GM21717 (cell line): ENCODE measurements around the gene TMEM242.

Experiments
- ATAC-seq: cut with Tn5 transposase; IDR thresholded peaks from one replicate; pipeline ENCODE4 v1.9.1; 2021; ENCODE audit warnings: mild to moderate bottlenecking, moderate library complexity; ENCODE audit not compliant: unreplicated experiment

The TMEM242 gene

GRCh38 chr6:157291356-157291755 lies 32.0 kb downstream of the TMEM242 start:
- no peak for ATAC-seq

- no peak for ATAC-seq
Measured at GRCh38 chr6:157290797-157291196, 32.5 kb downstream of the TMEM242 start.

GRCh38 chr6:157289764-157290163 lies 33.6 kb downstream of the TMEM242 start:
- no peak for ATAC-seq

DNA sequence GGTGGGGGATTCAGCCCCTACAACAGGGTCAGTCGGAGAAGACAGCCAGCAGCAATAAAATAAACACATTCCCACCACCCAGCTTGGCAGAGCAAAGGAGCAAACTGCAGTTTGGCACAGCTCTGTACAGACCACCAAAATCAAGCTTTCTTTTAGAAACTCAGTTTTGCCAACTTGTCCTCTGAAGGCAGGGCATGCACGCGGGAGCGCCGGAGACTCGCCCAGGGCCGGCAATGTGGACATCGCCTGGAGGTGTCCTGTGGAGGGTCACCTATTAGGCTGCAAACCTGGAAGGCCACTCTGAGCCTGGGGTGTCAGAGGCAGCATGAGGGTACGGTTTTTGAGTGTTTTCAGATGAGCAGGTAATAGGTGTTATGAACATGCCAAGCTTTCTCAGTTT lies 34.7 kb downstream of the TMEM242 start:
- no peak for ATAC-seq

- ATAC-seq: no peak
Measured at GRCh38 chr6:157287923-157288322, 35.4 kb downstream of the TMEM242 start.

GRCh38 chr6:157287247-157287850 lies 36.0 kb downstream of the TMEM242 start:
- ATAC-seq: no peak

DNA sequence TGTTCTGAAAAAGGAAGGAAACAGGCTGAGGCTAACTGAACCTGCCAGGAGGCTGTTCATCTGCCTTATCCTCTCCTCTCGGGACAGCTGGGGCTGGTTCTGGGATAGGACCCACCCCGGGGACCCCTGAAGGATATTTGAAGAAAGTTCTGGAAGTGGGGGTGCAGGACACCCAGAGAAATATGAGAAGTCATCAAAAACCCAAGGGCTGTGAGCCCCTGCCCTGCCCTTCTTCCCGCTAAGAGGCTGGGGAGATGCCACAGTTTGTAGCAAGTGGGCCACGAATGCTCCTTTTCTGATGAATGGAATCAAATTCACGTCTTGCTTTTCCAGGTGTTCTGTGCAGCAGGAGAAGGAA lies 37.9 kb downstream of the TMEM242 start:
- no peak for ATAC-seq

DNA sequence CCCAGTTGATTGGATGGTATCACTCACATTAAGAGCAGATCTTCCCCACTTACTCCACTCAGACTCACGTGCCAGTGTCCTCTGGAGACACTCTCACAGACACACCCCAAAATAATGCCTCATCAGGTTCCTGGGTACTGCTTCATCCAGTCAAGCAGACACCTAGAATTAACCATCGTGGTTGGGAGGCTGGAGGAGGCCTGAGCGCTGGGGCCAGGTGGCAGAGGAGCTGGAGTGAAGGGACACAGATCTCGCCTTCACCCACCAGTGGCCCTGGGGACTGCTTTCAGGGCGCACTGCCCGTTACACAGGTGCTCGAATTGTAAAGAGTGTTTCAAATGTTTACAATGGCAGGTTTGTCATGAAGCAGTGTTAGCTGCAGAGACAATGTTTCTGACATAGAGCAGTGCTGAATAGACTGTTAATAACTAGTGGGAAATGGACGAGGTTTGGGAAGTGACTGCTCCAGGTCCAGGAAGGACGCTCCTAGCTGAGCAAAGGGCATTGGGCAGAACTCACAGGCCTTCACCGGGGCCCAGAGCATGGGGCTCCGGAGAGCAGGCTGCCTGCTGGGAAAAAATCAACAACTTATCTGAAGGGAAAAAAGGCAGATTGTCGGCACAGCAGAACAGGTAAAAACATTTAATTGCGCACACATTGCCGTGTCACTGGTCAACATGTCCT lies 38.4 kb downstream of the TMEM242 start:
- ATAC-seq: no peak

GRCh38 chr6:157283900-157284737 lies 39.2 kb downstream of the TMEM242 start:
- ATAC-seq: no peak

DNA sequence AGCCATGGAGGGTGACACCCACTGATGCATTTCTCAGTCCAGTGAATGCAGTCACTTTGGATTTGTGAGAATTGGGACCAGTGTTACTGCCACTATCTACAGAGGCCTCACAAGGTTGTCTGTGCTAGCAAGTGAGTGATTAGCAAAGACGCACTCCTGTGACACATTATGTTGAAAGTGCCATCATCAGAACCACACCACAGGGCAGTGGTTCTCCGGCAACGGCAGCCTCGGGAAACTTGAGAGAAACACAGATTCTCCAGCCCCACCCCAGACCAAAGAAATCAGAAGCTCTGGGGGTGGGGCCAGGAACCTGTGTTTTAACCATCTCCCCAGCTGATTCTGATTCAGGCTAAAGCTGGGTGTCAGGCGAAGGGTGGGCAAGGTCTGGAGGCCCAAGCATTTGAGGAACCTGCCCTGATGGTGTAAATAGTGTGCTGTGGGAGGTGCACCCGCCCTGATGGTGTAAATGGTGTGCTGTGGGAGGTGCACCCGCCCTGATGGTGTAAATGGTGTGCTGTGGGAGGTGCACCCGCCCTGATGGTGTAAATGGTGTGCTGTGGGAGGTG lies 39.9 kb downstream of the TMEM242 start:
- no peak for ATAC-seq

GRCh38 chr6:157282284-157282683 lies 41.0 kb downstream of the TMEM242 start:
- no peak for ATAC-seq

DNA sequence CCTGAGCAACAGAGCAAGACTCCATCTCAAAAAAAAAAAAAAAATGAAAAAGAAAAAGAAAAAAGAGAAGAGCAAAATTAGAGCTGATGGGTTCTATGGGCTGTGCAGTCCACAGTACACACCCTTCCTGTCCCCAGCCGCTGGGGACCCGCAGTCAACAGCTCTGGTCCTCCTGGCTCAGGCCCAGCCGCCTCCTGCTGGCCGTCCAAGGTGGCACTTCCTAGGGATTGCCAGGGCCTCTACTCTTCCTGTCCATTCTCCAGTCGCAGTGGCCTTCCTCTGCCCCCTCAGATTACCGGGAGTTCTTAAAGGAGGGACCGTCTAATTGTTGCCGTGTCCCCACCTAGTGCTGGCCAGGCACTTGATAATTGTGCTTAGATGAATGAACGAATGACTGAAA lies 41.7 kb downstream of the TMEM242 start:
- no peak for ATAC-seq

- no peak for ATAC-seq
Measured at GRCh38 chr6:157280947-157281346, 42.4 kb downstream of the TMEM242 start.

DNA sequence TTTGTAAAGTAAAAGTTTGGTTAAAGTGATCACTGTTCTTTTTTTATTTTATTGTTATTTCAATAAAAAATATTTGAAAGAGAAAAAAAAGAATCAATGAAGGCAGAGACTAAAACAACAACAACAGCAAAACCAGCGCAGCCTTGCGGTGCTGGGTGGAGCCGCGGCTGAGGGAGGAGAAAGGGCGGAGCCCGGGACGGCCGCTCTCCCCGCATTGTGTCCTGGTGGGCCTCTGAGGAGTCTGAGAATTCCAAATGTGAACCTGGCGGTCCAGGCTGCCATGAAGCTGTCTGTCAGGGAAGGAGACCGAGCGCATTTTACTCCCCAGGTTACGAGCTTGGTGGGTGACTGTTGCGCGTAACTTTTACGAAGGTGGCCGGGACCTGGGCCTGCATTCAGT lies 43.2 kb downstream of the TMEM242 start:
- no peak for ATAC-seq

DNA sequence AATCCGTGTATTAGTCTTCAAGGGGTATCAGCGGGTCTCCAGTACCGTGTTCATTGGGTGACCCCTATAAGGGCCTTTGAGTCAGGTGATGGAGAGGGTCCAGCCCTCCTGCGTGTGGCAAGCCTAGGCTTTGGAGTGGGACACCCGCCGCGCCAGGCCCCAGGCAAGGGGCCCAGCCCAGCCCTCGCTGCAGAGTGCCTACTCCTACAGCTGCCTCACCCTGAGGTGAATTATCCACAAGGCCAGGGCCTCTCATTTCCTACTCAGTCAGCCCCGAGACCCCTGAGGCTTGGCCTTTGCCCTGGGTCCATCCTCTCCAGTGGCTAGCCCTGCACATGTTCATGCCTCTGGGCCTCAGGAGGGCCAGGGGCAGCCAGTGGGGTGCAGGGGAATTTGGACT lies 45.1 kb downstream of the TMEM242 start:
- ATAC-seq: no peak

GRCh38 chr6:157276731-157277130 lies 46.6 kb downstream of the TMEM242 start:
- ATAC-seq: no peak

DNA sequence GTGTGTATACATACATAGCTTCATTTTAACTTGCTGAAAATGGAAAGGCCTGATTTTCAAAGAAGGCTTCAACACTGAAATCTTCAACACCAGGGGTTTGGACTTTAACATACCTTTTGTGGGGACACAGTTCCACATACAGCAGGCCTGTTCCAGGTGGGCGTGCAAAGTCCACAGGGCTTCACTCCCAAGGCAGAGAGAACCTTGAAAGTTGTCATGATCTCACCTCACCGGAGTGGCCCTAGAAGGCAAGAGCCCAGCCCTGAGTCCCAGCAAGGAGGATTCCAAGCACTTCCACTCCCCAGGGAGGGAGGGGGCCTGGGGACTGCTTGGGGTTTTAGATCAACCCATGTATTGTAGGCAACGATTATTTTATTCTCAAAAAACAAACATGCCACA lies 47.2 kb downstream of the TMEM242 start:
- no peak for ATAC-seq

GRCh38 chr6:157274471-157275226 lies 48.7 kb downstream of the TMEM242 start:
- ATAC-seq: peak; percentile 93

DNA sequence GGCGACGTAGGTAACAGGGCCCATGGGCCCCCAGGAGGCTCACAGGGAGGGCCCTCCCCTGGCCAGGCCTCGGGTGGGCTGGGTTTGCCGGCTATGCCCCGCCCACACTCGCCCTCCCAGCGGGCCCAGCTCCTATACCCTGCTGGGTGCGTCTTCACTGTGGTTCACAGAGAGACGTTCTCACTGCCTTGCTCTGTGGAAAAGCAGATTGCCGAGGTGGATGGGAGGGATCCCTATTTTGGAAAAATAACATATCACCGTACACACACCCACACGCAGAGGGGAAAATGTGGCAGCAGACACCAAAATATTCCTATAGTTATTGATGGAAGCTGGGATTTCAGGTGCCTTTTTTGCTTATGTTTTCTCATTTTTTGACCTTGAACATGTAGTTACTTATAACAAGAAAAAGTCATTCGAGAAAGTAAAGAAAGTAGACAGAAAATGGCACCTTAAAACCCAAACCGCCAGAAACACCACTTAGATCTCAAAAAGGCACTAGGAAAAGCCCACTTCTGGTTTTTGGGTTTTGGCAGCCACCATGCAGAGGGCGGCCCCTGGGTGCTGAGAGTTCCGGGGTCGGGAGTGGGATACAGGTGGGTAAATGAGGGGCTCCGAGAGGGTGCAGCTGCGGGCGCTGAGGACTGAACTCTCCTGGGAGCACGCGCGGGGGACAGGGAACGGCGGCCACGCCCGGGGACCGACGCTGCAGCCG lies 49.4 kb downstream of the TMEM242 start:
- ATAC-seq: no peak
